Calu3 (cell line): Measurements from ENCODE around the gene ANGPTL5. TPM values are rescaled to one million over a fixed set of nuclear protein-coding genes. Genes with fewer than 3 reads are reported as not detected.

ENCODE experiments used
- BruUV-seq: library from RNA; stranded (reverse); fragments of 400-500 nt; replicated peaks from 2 replicates; lab custom pipeline; 2021; lab: Mats Ljungman, UMichigan
- CTCF ChIA-PET: fragments of 300-600 bp; sonication (Branson Sonifier 250); formaldehyde crosslinking; loops from one replicate; lab custom pipeline; 2022; ENCODE audit warnings: antibody characterized with exemption; lab: Charles Lee
- DNase-seq: peaks from one replicate; pipeline ENCODE4 v3.0.0; 2022
- H3K27ac Mint-ChIP-seq: one replicate; pipeline ENCODE4 v1.8.0; 2022; ENCODE audit warnings: mixed read lengths; ENCODE audit not compliant: unreplicated experiment
- H3K27me3 Mint-ChIP-seq: one replicate; pipeline ENCODE4 v1.8.0; 2022; ENCODE audit warnings: mixed read lengths; ENCODE audit not compliant: unreplicated experiment
- H3K36me3 Mint-ChIP-seq: one replicate; pipeline ENCODE4 v1.8.0; 2022; ENCODE audit warnings: mild to moderate bottlenecking, moderate library complexity, mixed read lengths; ENCODE audit not compliant: insufficient read depth, unreplicated experiment
- H3K4me1 Mint-ChIP-seq: one replicate; pipeline ENCODE4 v1.8.0; 2022; ENCODE audit warnings: mild to moderate bottlenecking, low read depth, mixed read lengths; ENCODE audit not compliant: unreplicated experiment
- H3K4me3 Mint-ChIP-seq: one replicate; pipeline ENCODE4 v1.8.0; 2022; ENCODE audit warnings: mild to moderate bottlenecking, low read depth, moderate library complexity, mixed read lengths; ENCODE audit not compliant: unreplicated experiment
- H3K9me3 Mint-ChIP-seq: one replicate; pipeline ENCODE4 v1.8.0; 2022; ENCODE audit warnings: low read depth, mixed read lengths; ENCODE audit not compliant: unreplicated experiment
- intact Hi-C: fragments of 100-400 bp; cut with micrococcal nuclease; formaldehyde crosslinking; loops from one replicate; pipeline ENCODE4 v1.10.0; 2022; ENCODE audit not compliant: unreplicated experiment
- total RNA-seq: library from RNA; stranded (reverse); gene quantifications from 2 replicates; pipeline ENCODE4 v1.2.3, GENCODE V29; 2022
- TF ChIP-seq, protein P1 (sequence below): fragments of 200-600 bp; IDR thresholded peaks from one replicate; pipeline ENCODE4 v1.8.0; 2022; ENCODE audit warnings: antibody characterized with exemption; ENCODE audit not compliant: unreplicated experiment

Gene ANGPTL5
- total RNA-seq, 1 experiment from 2014 or later = not detected

DNA sequence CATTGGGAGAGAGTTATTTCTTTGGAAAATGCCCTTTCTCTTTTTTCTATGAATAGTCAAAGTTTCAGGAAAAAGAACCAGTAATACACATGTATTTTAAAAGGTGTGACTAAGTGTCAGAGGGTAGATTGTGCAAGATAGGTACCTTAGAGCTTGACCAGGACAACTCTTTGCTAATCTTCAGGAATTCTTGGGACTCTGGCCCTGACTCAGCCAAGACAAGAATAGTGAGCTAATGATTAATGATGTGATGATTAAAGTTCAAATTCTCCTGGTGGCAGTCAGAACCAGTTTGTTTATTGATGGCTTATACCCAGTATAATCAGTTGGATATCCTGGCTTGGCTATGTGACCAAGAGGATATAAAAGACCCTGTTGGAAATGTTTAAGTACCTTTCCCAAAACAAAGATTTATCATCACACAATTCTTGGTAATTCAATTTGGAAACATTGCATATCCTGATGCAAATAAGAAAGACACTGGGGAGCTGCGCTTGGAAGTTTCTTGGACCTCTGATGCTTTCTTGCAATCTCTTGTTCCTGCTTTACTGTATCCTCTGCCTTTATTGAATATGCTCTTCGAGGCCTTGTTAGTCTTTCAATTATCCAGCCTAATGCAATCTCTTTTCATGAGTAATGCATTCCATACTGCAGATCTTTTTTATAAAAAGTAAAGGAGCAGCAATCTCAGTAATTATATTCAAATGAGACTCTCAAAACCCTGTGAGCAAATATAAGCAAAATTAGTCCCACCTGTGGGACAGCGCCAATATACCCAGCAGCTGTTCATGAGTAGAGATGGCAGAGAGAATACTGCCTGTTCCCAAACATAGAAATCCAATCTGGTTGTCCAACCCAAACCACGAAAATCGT, 49.5 kb downstream of the ANGPTL5 start:
- Mint-ChIP-seq H3K36me3 (no peaks in the 10 kb centered on the region), H3K9me3 (peaks cover 4% of the 10 kb centered on the region), H3K27me3 (no peaks in the 10 kb centered on the region), H3K4me3 (no peak overlapping the region), H3K4me1 (peaks cover 49% of the 10 kb centered on the region), H3K27ac (no peak overlapping the region)
- DNase-seq = peak; percentile 10
- no TSS peak for BruUV-seq
- intact Hi-C loops = loop anchor here (10.0 kb wide), 2 partner anchors 398 to 628 kb away; no protein-coding TSS in a partner anchor
- CTCF ChIA-PET = interaction anchor here (0.6 to 1.7 kb wide), 6 partner anchors 13 to 402 kb away, joined by 3 to 8 read pairs (median 4); partner anchors contain the start of gene CEP126
- TF ChIP-seq, protein P1, sequence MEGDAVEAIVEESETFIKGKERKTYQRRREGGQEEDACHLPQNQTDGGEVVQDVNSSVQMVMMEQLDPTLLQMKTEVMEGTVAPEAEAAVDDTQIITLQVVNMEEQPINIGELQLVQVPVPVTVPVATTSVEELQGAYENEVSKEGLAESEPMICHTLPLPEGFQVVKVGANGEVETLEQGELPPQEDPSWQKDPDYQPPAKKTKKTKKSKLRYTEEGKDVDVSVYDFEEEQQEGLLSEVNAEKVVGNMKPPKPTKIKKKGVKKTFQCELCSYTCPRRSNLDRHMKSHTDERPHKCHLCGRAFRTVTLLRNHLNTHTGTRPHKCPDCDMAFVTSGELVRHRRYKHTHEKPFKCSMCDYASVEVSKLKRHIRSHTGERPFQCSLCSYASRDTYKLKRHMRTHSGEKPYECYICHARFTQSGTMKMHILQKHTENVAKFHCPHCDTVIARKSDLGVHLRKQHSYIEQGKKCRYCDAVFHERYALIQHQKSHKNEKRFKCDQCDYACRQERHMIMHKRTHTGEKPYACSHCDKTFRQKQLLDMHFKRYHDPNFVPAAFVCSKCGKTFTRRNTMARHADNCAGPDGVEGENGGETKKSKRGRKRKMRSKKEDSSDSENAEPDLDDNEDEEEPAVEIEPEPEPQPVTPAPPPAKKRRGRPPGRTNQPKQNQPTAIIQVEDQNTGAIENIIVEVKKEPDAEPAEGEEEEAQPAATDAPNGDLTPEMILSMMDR = no peak

DNA sequence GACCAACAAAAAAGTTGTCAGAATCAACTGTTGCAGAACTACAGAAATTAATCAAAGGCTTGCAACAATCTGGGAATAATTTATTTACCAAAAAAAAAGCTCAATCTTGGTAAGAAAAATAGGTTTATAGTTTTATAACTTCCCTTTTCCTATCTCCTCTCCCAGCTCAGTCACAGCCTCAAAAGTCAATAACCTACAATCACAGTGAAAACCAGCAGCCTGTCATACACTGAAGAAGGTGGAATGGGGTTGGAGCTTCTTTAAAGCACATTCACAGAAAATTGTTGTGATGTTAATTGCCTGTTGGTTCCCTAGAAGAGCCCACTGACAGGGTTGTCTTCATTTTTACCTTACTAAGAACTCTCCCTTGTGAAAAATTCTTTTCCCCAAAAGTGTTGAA, 52.2 kb downstream of the ANGPTL5 start:
- CTCF ChIA-PET = interaction anchor here (0.5 to 4.3 kb wide), 3 partner anchors 16 to 247 kb away, joined by 3 to 69 read pairs (median 5); no protein-coding TSS in a partner anchor

DNA sequence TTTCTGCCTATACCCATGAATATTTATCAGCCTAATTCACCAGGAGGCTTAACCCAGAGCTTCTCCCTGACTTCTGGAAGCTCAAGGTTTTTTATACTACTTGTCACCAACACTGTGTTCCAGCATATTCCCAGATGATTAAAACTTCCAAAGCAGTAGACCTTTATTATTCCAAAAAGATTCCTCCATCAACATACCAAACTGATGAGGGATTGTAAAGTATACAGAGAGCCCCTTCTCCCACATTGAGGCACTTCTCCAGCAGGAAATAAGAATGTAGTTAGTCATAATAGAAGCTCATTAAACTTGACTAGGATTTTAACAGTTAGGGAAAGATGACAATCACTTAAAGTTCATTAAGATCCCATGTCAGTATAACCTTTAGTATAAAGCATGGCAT, 53.0 kb downstream of the ANGPTL5 start:
- intact Hi-C loops = loop anchor here (2.0 to 10.0 kb wide), 3 partner anchors 51 to 631 kb away; partner anchors contain the start of gene CEP126
- TF ChIP-seq, protein P1 = no peak
- Mint-ChIP-seq H3K36me3 (no peaks in the 10 kb centered on the region), H3K27me3 (no peaks in the 10 kb centered on the region), H3K27ac (no peak overlapping the region), H3K4me1 (peaks cover 21% of the 10 kb centered on the region), H3K4me3 (no peak overlapping the region), H3K9me3 (peaks cover 4% of the 10 kb centered on the region)
- no peak for DNase-seq
- CTCF ChIA-PET = interaction anchor here (0.6 to 4.3 kb wide), 3 partner anchors 17 to 308 kb away, joined by 3 to 69 read pairs (median 3); no protein-coding TSS in a partner anchor
- no TSS peak for BruUV-seq

More for the DNA sequence above, 52.2 kb downstream of the ANGPTL5 start:
- H3K9me3 Mint-ChIP-seq = peaks cover 4% of the 10 kb centered on the region
- no peak overlapping the region for H3K27ac Mint-ChIP-seq
- H3K4me3 Mint-ChIP-seq = no peak overlapping the region
- TF ChIP-seq, protein P1 = no peak
- no peak for DNase-seq
- H3K27me3 Mint-ChIP-seq = no peaks in the 10 kb centered on the region
- H3K4me1 Mint-ChIP-seq = peaks cover 26% of the 10 kb centered on the region
- no TSS peak for BruUV-seq
- intact Hi-C loops = loop anchor here (10.0 kb wide), 2 partner anchors 401 to 631 kb away; no protein-coding TSS in a partner anchor
- H3K36me3 Mint-ChIP-seq = no peaks in the 10 kb centered on the region

DNA sequence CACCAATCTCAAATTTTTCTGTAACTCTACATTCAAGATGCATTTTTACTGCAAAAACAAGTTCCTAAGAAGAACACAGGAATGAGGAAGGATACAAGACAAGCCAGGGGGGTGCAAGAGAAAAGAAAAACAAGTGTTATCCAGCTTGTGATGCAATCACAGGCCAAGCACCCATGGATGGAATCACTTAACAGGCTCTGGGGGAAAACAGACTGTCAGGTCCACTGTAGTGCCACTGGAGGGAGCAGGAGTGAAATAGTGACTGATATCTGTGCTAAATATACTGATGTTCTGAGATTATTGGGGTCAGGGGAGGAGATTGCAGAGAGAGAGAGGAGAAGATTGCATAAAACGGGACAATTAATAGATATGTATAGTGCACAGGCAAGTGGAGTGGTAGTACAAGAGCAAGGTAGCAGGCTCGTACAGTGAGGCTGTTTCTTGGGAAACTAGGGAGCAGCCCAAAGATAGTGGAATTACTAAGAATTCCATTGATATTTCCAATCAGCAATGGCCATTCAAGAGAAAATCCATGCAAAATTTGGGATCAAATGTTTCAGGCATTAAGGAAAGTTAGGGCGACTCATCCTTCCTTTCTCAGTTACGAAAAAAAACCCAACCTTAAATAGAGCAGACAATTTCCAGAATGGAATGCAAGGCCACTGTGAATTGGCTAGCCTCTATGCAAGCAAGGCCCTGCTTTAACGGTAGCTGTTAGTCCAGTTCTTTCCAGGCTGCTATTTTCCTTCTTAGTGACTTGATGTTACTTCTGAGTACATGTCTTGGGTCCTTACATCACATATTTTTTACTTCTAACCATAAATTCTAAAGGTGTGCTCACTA, 53.7 kb downstream of the ANGPTL5 start:
- Mint-ChIP-seq H3K27ac (no peak overlapping the region), H3K4me3 (no peak overlapping the region)

More for the DNA sequence above, 53.7 kb downstream of the ANGPTL5 start:
- CTCF ChIA-PET = interaction anchor here (0.6 to 4.3 kb wide), 6 partner anchors 18 to 885 kb away, joined by 3 to 69 read pairs (median 3); partner anchors contain the start of gene CEP126
- Mint-ChIP-seq H3K4me1 (peaks cover 15% of the 10 kb centered on the region), H3K36me3 (no peaks in the 10 kb centered on the region), H3K27me3 (no peaks in the 10 kb centered on the region), H3K9me3 (peaks cover 4% of the 10 kb centered on the region)
- DNase-seq = peak; percentile 37
- intact Hi-C loops = loop anchor here (1.0 to 10.0 kb wide), 5 partner anchors 18 to 632 kb away; partner anchors contain the start of gene CEP126
- TF ChIP-seq, protein P1 = peak; percentile 30
- BruUV-seq = no TSS peak
